ENCODE results near the gene FBLIM1. TPM values are rescaled to one million over a fixed set of nuclear protein-coding genes. Genes with fewer than 3 reads are reported as not detected.

The FBLIM1 gene
- polyA plus RNA-seq = 100 to 1,000 TPM in 3 of 4 donors, 10 to 100 TPM in 1; 76.2 to 371 (median 159) TPM
- long read RNA-seq, donor 1 = 0 reads
- long read RNA-seq, donor 2, transcript FBLIM1-202 (9 exons, 3,695 nt) = major isoform, 10 of 13 reads
- long read RNA-seq, donor 2, partial matches to known transcripts = 0 of 13 reads
- long read RNA-seq, donor 2, other reads (novel, unspliced or antisense) = 0 of 13 reads
- long read RNA-seq, donor 3, partial matches to known transcripts = 0 of 10 reads
- long read RNA-seq, donor 3, other reads (novel, unspliced or antisense) = 6 of 10 reads
- long read RNA-seq, donor 4 = 0 reads
- long read RNA-seq, donor 5, partial matches to known transcripts = 0 of 6 reads
- long read RNA-seq, donor 5, other reads (novel, unspliced or antisense) = 0 of 6 reads
- long read RNA-seq, donor 6, partial matches to known transcripts = 0 of 6 reads
- long read RNA-seq, donor 6, other reads (novel, unspliced or antisense) = 0 of 6 reads
- long read RNA-seq, donor 7 = 0 reads
- long read RNA-seq, donor 8 = 0 reads
- long read RNA-seq, donor 9, partial matches to known transcripts = 0 of 1 reads
- long read RNA-seq, donor 9, other reads (novel, unspliced or antisense) = 0 of 1 reads
- long read RNA-seq, donor 10, transcript FBLIM1-202 (9 exons, 3,695 nt) = major isoform, 5 of 11 reads
- long read RNA-seq, donor 10, partial matches to known transcripts = 0 of 11 reads
- long read RNA-seq, donor 10, other reads (novel, unspliced or antisense) = 0 of 11 reads

- peaks cover 0 to 26% (median 0%) of the 10 kb centered on the region in 3 donors for H3K36me3 ChIP-seq (ENCODE audit: control insufficient read depth in 3 of 3, insufficient read depth in 2 of 3, low read depth in 1 of 3, low read length in 3 of 3)
- peak in 1 of 2 donors; percentile 69 for DNase-seq
- peak within 1 kb of the TSS; percentile 63 to 95 (median 85) for H3K4me3 ChIP-seq (ENCODE audit: low read depth in 1 of 3, low read length in 3 of 3)
- peak within 1 kb of the TSS; percentile 84 to 86 (median 85) for H3K27ac ChIP-seq (ENCODE audit: low read depth in 1 of 3, low read length in 2 of 3)
- no peak for FAIRE-seq
- H3K4me1 ChIP-seq (ENCODE audit: control insufficient read depth in 3 of 3, insufficient read depth in 2 of 3, low read depth in 1 of 3, low read length in 2 of 3) = peaks cover 0 to 50% (median 0%) of the 10 kb centered on the region in 3 donors
- H3K9me3 ChIP-seq (ENCODE audit: control insufficient read depth in 2 of 2, insufficient read depth in 1 of 2, low read depth in 1 of 2, low read length in 1 of 2) = peaks cover 0 to 3% of the 10 kb centered on the region in 2 donors
- 2 to 6% (median 2%) methylated on average over 7 to 58 of the region's 58 CpGs for WGBS, 3 donors
- no peaks in the 10 kb centered on the region for H3K27me3 ChIP-seq (ENCODE audit: control insufficient read depth in 3 of 3, insufficient read depth in 3 of 3, low read length in 3 of 3)
These were observed at the start of gene FBLIM1 for GRCh38 chr1:15758343-15758931. TSS of gene FBLIM1 (plus strand) at chr1:15758795. CDS start at chr1:15764984, 6,189 bp downstream.

DNA sequence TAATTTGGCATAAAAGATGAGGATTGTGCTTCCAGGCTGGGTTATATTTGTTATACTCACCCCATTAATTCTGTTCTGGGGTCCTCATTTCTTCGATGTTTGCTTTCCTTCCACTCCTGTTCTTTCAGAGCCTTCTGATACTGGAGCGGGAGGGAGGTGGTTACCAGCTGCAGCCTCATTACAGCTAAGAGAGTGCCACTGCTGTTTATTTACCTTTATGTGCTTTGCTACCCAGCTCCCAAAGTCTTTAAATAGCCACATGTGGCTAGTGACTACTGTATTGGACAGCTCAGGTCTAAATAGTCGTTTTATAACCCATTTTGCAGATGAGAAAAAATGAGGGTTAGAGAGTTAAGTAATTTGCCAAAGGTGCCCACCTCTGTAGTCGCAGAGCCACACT is 49.4 kb upstream of the FBLIM1 start:
- Histone ChIP-seq H3K9me3 (ENCODE audit: control insufficient read depth in 2 of 2, insufficient read depth in 1 of 2, low read depth in 1 of 2, low read length in 1 of 2) (no peaks in the 10 kb centered on the region), H3K4me1 (ENCODE audit: control insufficient read depth in 3 of 3, insufficient read depth in 2 of 3, low read depth in 1 of 3, low read length in 2 of 3) (no peaks in the 10 kb centered on the region), H3K27ac (ENCODE audit: low read depth in 1 of 3, low read length in 2 of 3) (no peak overlapping the region), H3K27me3 (ENCODE audit: control insufficient read depth in 3 of 3, insufficient read depth in 3 of 3, low read length in 3 of 3) (no peaks in the 10 kb centered on the region), H3K4me3 (ENCODE audit: low read depth in 1 of 3, low read length in 3 of 3) (no peak overlapping the region), H3K36me3 (ENCODE audit: control insufficient read depth in 3 of 3, insufficient read depth in 2 of 3, low read depth in 1 of 3, low read length in 3 of 3) (peaks cover 0 to 20% (median 0%) of the 10 kb centered on the region in 3 donors)
- no peak for DNase-seq
- WGBS, 3 donors = 89 to 97% (median 95%) methylated on average over 4 of the region's 4 CpGs
- no peak for FAIRE-seq

GRCh38 chr1:15712168-15712567 is 46.4 kb upstream of the FBLIM1 start:
- H3K9me3 ChIP-seq (ENCODE audit: control insufficient read depth in 2 of 2, insufficient read depth in 1 of 2, low read depth in 1 of 2, low read length in 1 of 2) = no peaks in the 10 kb centered on the region
- no peaks in the 10 kb centered on the region for H3K4me1 ChIP-seq (ENCODE audit: control insufficient read depth in 3 of 3, insufficient read depth in 2 of 3, low read depth in 1 of 3, low read length in 2 of 3)
- no peaks in the 10 kb centered on the region for H3K27me3 ChIP-seq (ENCODE audit: control insufficient read depth in 3 of 3, insufficient read depth in 3 of 3, low read length in 3 of 3)
- peaks cover 2 to 24% (median 4%) of the 10 kb centered on the region in 3 donors for H3K36me3 ChIP-seq (ENCODE audit: control insufficient read depth in 3 of 3, insufficient read depth in 2 of 3, low read depth in 1 of 3, low read length in 3 of 3)
- no peak overlapping the region for H3K27ac ChIP-seq (ENCODE audit: low read depth in 1 of 3, low read length in 2 of 3)
- H3K4me3 ChIP-seq (ENCODE audit: low read depth in 1 of 3, low read length in 3 of 3) = no peak overlapping the region
- DNase-seq = no peak
- 76 to 82% (median 80%) methylated on average over 4 of the region's 4 CpGs for WGBS, 3 donors
- FAIRE-seq = no peak

DNA sequence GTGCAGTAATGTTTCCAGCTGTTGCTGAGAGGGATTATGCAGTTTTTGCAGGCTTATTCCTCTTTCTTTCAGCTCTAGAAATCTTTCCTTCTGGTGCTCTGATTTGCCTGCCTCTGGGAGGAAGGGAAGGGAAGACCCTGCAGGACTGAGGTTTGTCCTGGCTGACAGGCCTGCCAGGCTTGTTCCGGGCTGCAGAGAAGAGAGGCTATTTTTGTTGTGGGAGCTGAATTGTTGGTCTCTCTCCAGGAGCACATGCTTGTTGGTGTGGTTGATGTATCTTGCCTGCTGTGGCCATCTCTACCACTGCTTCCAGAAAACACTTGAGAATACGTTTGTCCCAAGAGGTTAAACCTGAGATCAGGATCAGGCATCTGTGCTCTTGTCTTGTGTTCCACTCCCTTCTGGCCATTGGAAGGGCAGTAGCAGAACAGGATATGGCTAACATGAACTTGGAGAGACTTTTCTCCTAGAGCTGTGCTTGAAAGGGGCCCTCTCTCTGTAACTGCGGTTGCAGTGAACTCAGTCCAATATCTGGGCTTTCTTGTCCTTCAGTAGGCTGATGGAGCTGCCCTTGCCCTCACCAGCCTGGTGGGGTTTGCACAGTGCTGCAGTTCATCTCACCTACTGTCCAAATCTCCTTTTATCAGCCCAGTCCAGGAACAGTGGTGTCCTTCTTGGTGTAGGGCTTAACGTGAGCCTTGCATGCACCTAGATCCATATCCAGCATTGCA is 44.0 kb upstream of the FBLIM1 start:
- no peak for FAIRE-seq
- no peak for DNase-seq
- WGBS, 3 donors = 70 to 85% (median 76%) methylated on average over 4 of the region's 4 CpGs
- peaks cover 11 to 42% (median 11%) of the 10 kb centered on the region in 3 donors for H3K36me3 ChIP-seq (ENCODE audit: control insufficient read depth in 3 of 3, insufficient read depth in 2 of 3, low read depth in 1 of 3, low read length in 3 of 3)
- H3K4me3 ChIP-seq (ENCODE audit: low read depth in 1 of 3, low read length in 3 of 3) = no peak overlapping the region
- H3K27ac ChIP-seq (ENCODE audit: low read depth in 1 of 3, low read length in 2 of 3) = no peak overlapping the region
- peaks cover 0 to 6% (median 0%) of the 10 kb centered on the region in 3 donors for H3K4me1 ChIP-seq (ENCODE audit: control insufficient read depth in 3 of 3, insufficient read depth in 2 of 3, low read depth in 1 of 3, low read length in 2 of 3)
- no peaks in the 10 kb centered on the region for H3K27me3 ChIP-seq (ENCODE audit: control insufficient read depth in 3 of 3, insufficient read depth in 3 of 3, low read length in 3 of 3)
- no peaks in the 10 kb centered on the region for H3K9me3 ChIP-seq (ENCODE audit: control insufficient read depth in 2 of 2, insufficient read depth in 1 of 2, low read depth in 1 of 2, low read length in 1 of 2)

GRCh38 chr1:15717418-15718125 is 41.0 kb upstream of the FBLIM1 start:
- DNase-seq = no peak
- peaks cover 0 to 6% (median 0%) of the 10 kb centered on the region in 3 donors for H3K4me1 ChIP-seq (ENCODE audit: control insufficient read depth in 3 of 3, insufficient read depth in 2 of 3, low read depth in 1 of 3, low read length in 2 of 3)
- no peaks in the 10 kb centered on the region for H3K27me3 ChIP-seq (ENCODE audit: control insufficient read depth in 3 of 3, insufficient read depth in 3 of 3, low read length in 3 of 3)
- H3K4me3 ChIP-seq (ENCODE audit: low read depth in 1 of 3, low read length in 3 of 3) = no peak overlapping the region
- H3K27ac ChIP-seq (ENCODE audit: low read depth in 1 of 3, low read length in 2 of 3) = peak overlapping the region in 1 of 3 donors; percentile 35
- H3K9me3 ChIP-seq (ENCODE audit: control insufficient read depth in 2 of 2, insufficient read depth in 1 of 2, low read depth in 1 of 2, low read length in 1 of 2) = no peaks in the 10 kb centered on the region
- FAIRE-seq = no peak
- peaks cover 13 to 70% (median 19%) of the 10 kb centered on the region in 3 donors for H3K36me3 ChIP-seq (ENCODE audit: control insufficient read depth in 3 of 3, insufficient read depth in 2 of 3, low read depth in 1 of 3, low read length in 3 of 3)
- WGBS, 3 donors = 85 to 93% (median 93%) methylated on average over 11 of the region's 11 CpGs

DNA sequence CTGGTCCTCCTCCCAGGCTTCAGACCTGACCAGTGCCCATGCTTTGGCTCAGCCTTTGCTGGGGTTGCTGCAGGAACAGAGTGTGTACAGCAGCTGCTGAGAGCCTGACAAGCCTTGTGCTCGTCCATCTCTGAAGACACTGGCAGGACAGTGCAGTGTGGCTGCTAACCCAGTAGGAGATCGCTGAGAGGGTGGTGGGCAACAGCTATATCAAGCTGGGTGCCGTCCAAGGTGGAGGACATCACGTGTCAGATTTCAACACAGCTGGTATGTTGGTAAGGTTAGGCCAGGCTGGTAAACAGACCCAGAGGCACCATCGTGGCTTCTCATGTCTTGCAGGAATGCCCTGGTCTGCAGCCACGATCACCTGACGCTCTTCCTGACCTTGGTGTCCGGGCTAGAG is 40.4 kb upstream of the FBLIM1 start:
- no peak for FAIRE-seq
- H3K27ac ChIP-seq (ENCODE audit: low read depth in 1 of 3, low read length in 2 of 3) = no peak overlapping the region

GRCh38 chr1:15719381-15720120 is 39.0 kb upstream of the FBLIM1 start:
- Histone ChIP-seq H3K4me3 (ENCODE audit: low read depth in 1 of 3, low read length in 3 of 3) (no peak overlapping the region), H3K4me1 (ENCODE audit: control insufficient read depth in 3 of 3, insufficient read depth in 2 of 3, low read depth in 1 of 3, low read length in 2 of 3) (peaks cover 0 to 6% (median 0%) of the 10 kb centered on the region in 3 donors), H3K9me3 (ENCODE audit: control insufficient read depth in 2 of 2, insufficient read depth in 1 of 2, low read depth in 1 of 2, low read length in 1 of 2) (no peaks in the 10 kb centered on the region), H3K27me3 (ENCODE audit: control insufficient read depth in 3 of 3, insufficient read depth in 3 of 3, low read length in 3 of 3) (no peaks in the 10 kb centered on the region), H3K27ac (ENCODE audit: low read depth in 1 of 3, low read length in 2 of 3) (no peak overlapping the region), H3K36me3 (ENCODE audit: control insufficient read depth in 3 of 3, insufficient read depth in 2 of 3, low read depth in 1 of 3, low read length in 3 of 3) (peaks cover 13 to 85% (median 20%) of the 10 kb centered on the region in 3 donors)
- FAIRE-seq (no peak), DNase-seq (no peak)
- WGBS, 3 donors = 93 to 97% (median 95%) methylated on average over 12 of the region's 12 CpGs

More for the DNA sequence above, 40.4 kb upstream of the FBLIM1 start:
- H3K4me3 ChIP-seq (ENCODE audit: low read depth in 1 of 3, low read length in 3 of 3) = no peak overlapping the region
- peaks cover 13 to 76% (median 19%) of the 10 kb centered on the region in 3 donors for H3K36me3 ChIP-seq (ENCODE audit: control insufficient read depth in 3 of 3, insufficient read depth in 2 of 3, low read depth in 1 of 3, low read length in 3 of 3)
- no peaks in the 10 kb centered on the region for H3K27me3 ChIP-seq (ENCODE audit: control insufficient read depth in 3 of 3, insufficient read depth in 3 of 3, low read length in 3 of 3)
- no peaks in the 10 kb centered on the region for H3K9me3 ChIP-seq (ENCODE audit: control insufficient read depth in 2 of 2, insufficient read depth in 1 of 2, low read depth in 1 of 2, low read length in 1 of 2)
- 89 to 92% (median 90%) methylated on average over 8 of the region's 8 CpGs for WGBS, 3 donors
- no peak for DNase-seq
- H3K4me1 ChIP-seq (ENCODE audit: control insufficient read depth in 3 of 3, insufficient read depth in 2 of 3, low read depth in 1 of 3, low read length in 2 of 3) = peaks cover 0 to 6% (median 0%) of the 10 kb centered on the region in 3 donors
